HCT116 (cell line): Measurements from ENCODE around the gene BSPRY. TPM values are rescaled to one million over a fixed set of nuclear protein-coding genes. Genes with fewer than 3 reads are reported as not detected.

ENCODE experiments used
- ATAC-seq: fragments of 200-7000 bp; cut with Tn5 transposase; 2 replicates; pipeline ENCODE4 v1.9.1; 2020; ENCODE audit warnings: mild to moderate bottlenecking, moderate library complexity
- BruUV-seq: library from RNA; stranded (reverse); fragments of 400-500 nt; replicated peaks from 2 replicates; lab custom pipeline; 2021; lab: Mats Ljungman, UMichigan
- CTCF ChIA-PET: fragments of 300-600 bp; sonication (Branson Sonifier 250); formaldehyde crosslinking; loops from one replicate; lab custom pipeline; 2021; ENCODE audit warnings: antibody characterized with exemption; lab: Charles Lee
- POLR2A ChIA-PET: fragments of 300-600, 350-600 bp; sonication (Branson Sonifier 250); formaldehyde crosslinking; loops from one replicate; lab custom pipeline; 2021; ENCODE audit warnings: antibody characterized with exemption; lab: Charles Lee
- RAD21 ChIA-PET, 2 experiments: fragments of 300-600 bp; sonication (Branson Sonifier 250); formaldehyde crosslinking; loops; one replicate each; lab custom pipeline; 2023; ENCODE audit warnings: low total read pairs in 2 of 2; ENCODE audit not compliant: uncharacterized antibody in 2 of 2, unreplicated experiment in 2 of 2, low non-redundant PET in 1 of 2; lab: Charles Lee
- DNase-seq: peaks from one replicate; pipeline ENCODE4 v3.0.0-alpha.2; 2010; ENCODE audit warnings: low read depth, low spot score
- H2AFZ ChIP-seq: fragments of 200-600 bp; shearing (Covaris generic), sonication (generic); 2 replicates; pipeline ENCODE4 v1.6.1; 2017; ENCODE audit warnings: low read depth, mixed run types, mixed read lengths, antibody characterized with exemption, low read length; ENCODE audit not compliant: poor library complexity, severe bottlenecking
- H3K27ac ChIP-seq: 2 replicates; pipeline ENCODE4 v1.5.1; 2012; ENCODE audit warnings: low read depth, low read length
- H3K27me3 ChIP-seq: fragments of 200-600 bp; sonication (generic); 2 replicates; pipeline ENCODE4 v1.6.1; 2016; ENCODE audit warnings: mixed run types, low read length, mixed read lengths; ENCODE audit not compliant: insufficient read depth
- H3K36me3 ChIP-seq, 2 experiments: fragments of 200-500 bp in 1 of 2; fragments of 200-600 bp in 1 of 2; sonication (Bioruptor generic) in 1 of 2; sonication (generic) in 1 of 2; 2 replicates each; pipeline versions ENCODE4 v1.5.1 to v1.6.1; 2014 to 2016; ENCODE audit warnings: low read length in 2 of 2, inconsistent platforms in 1 of 2, mixed read lengths in 1 of 2, mixed run types in 1 of 2; ENCODE audit not compliant: insufficient read depth in 2 of 2, control insufficient read depth in 1 of 2
- H3K4me1 ChIP-seq, 2 experiments: fragments of 200-600 bp in 1 of 2; sonication (generic) in 1 of 2; 2 replicates each; pipeline versions ENCODE4 v1.5.1 to v1.6.1; 2012 to 2017; ENCODE audit warnings: low read length in 2 of 2, inconsistent platforms in 1 of 2, mild to moderate bottlenecking in 1 of 2, mixed read lengths in 1 of 2, mixed run types in 1 of 2, moderate library complexity in 1 of 2; ENCODE audit not compliant: insufficient read depth in 2 of 2, control insufficient read depth in 1 of 2
- H3K4me2 ChIP-seq: fragments of 200-600 bp; sonication (generic); 2 replicates; pipeline ENCODE4 v1.6.1; 2017; ENCODE audit warnings: mixed run types, low read length, mixed read lengths
- H3K4me3 ChIP-seq, 2 experiments: fragments of 200-600 bp in 1 of 2; sonication (generic) in 1 of 2; replicated peaks in 1 of 2; 2 replicates each; pipeline ENCODE4 v1.5.1; 2011 to 2016; ENCODE audit warnings: low read length in 2 of 2, control low read depth in 1 of 2, low read depth in 1 of 2, mild to moderate bottlenecking in 1 of 2, mixed read lengths in 1 of 2, mixed run types in 1 of 2
- H3K79me2 ChIP-seq: fragments of 200-600 bp; sonication (generic); 2 replicates; pipeline ENCODE4 v1.6.1; 2017; ENCODE audit warnings: mild to moderate bottlenecking, mixed run types, low read length, moderate library complexity, mixed read lengths; ENCODE audit not compliant: insufficient read depth
- H3K9ac ChIP-seq: fragments of 200-600 bp; sonication (generic); 2 replicates; pipeline ENCODE4 v1.6.1; 2016; ENCODE audit warnings: low read length, mixed read lengths
- H3K9me2 ChIP-seq: fragments of 200-600 bp; sonication (generic), shearing (Covaris generic); 2 replicates; pipeline ENCODE4 v1.6.1; 2017; ENCODE audit warnings: mixed run types, mild to moderate bottlenecking, moderate library complexity; ENCODE audit not compliant: insufficient read depth
- H3K9me3 ChIP-seq, 2 experiments: fragments of 200-500 bp in 1 of 2; fragments of 200-600 bp in 1 of 2; sonication (Bioruptor generic) in 1 of 2; sonication (generic) in 1 of 2; 2 replicates each; pipeline ENCODE4 v1.6.1; 2014 to 2017; ENCODE audit warnings: low read length in 2 of 2, mixed read lengths in 2 of 2, inconsistent platforms in 1 of 2, low read depth in 1 of 2, mild to moderate bottlenecking in 1 of 2, mixed run types in 1 of 2, moderate library complexity in 1 of 2; ENCODE audit not compliant: control insufficient read depth in 1 of 2, insufficient read depth in 1 of 2
- H4K20me1 ChIP-seq: fragments of 200-600 bp; sonication (generic), shearing (Covaris generic); 2 replicates; pipeline ENCODE4 v1.6.1; 2017; ENCODE audit warnings: mixed run types, mild to moderate bottlenecking, moderate library complexity; ENCODE audit not compliant: insufficient read depth
- CBX3 ChIP-seq: IDR thresholded peaks from 2 replicates; pipeline ENCODE4 v1.6.1; 2012; ENCODE audit warnings: low read depth
- CTCF ChIP-seq, 3 experiments: fragments of 200-600 bp in 1 of 3; sonication (generic) in 1 of 3; IDR thresholded peaks in 2 of 3; conservative IDR thresholded peaks in 1 of 3; 2 replicates each; pipeline ENCODE4 v1.5.1; 2012 to 2017; ENCODE audit warnings: low read depth in 2 of 3, low read length in 2 of 3, antibody characterized with exemption in 1 of 3, borderline replicate concordance in 1 of 3, control low read depth in 1 of 3, mild to moderate bottlenecking in 1 of 3, mixed read lengths in 1 of 3, mixed run types in 1 of 3, moderate library complexity in 1 of 3; ENCODE audit not compliant: insufficient read depth in 1 of 3
- EGR1 ChIP-seq: IDR thresholded peaks from 2 replicates; pipeline ENCODE4 v1.6.1; 2012; ENCODE audit warnings: low read depth
- FOSL1 ChIP-seq: IDR thresholded peaks from 2 replicates; pipeline ENCODE4 v1.6.1; 2012; ENCODE audit warnings: low read depth
- POLR2A ChIP-seq: IDR thresholded peaks from 2 replicates; pipeline ENCODE4 v1.7.0; 2011; ENCODE audit warnings: borderline replicate concordance; ENCODE audit not compliant: insufficient read depth, insufficient read length; ENCODE audit errors: extremely low read depth
- POLR2AphosphoS5 ChIP-seq: IDR thresholded peaks from 2 replicates; pipeline ENCODE4 v1.6.1; 2011; ENCODE audit warnings: mild to moderate bottlenecking, low read depth, low read length, moderate library complexity
- RAD21 ChIP-seq: IDR thresholded peaks from 2 replicates; pipeline ENCODE4 v1.6.1; 2012; ENCODE audit warnings: low read depth, mild to moderate bottlenecking
- SP1 ChIP-seq: IDR thresholded peaks from 2 replicates; pipeline ENCODE4 v1.6.1; 2012; ENCODE audit warnings: low read depth
- TCF7L2 ChIP-seq: IDR thresholded peaks from 2 replicates; pipeline ENCODE4 v1.7.0; 2011; ENCODE audit warnings: borderline replicate concordance, inconsistent platforms; ENCODE audit not compliant: insufficient read depth, insufficient read length; ENCODE audit errors: extremely low read depth
- YY1 ChIP-seq: IDR thresholded peaks from 2 replicates; pipeline ENCODE4 v1.6.1; 2011; ENCODE audit warnings: low read length, low read depth, moderate library complexity, mild to moderate bottlenecking; ENCODE audit not compliant: insufficient replicate concordance; ENCODE audit errors: extremely low read depth
- ZFX ChIP-seq: fragments of 450-650 bp; IDR thresholded peaks from 2 replicates; pipeline ENCODE4 v1.6.1; 2017
- ZNF274 ChIP-seq: fragments of 200-500 bp; sonication (Bioruptor generic); IDR thresholded peaks from 2 replicates; pipeline ENCODE4 v1.6.1; 2014; ENCODE audit warnings: mild to moderate bottlenecking, low read depth, low read length, inconsistent platforms
- intact Hi-C: fragments of 100-400 bp; cut with micrococcal nuclease; formaldehyde crosslinking; loops from 2 replicates; pipeline ENCODE4 v1.10.0; 2022
- total RNA-seq: library from RNA; stranded (reverse); gene quantifications from one replicate; pipeline ENCODE4 v1.2.1, GENCODE V29; 2021; ENCODE audit not compliant: unreplicated experiment

Gene BSPRY
- total RNA-seq, 1 experiment from 2014 or later, result 22.7 TPM

- DNase-seq (no peak), ATAC-seq (no peak)
- H4K20me1 ChIP-seq, result no peaks in the 10 kb centered on the region
- CTCF ChIA-PET, result interaction anchor here (0.6 kb wide), 1 partner anchor 221 kb away, joined by 3 read pairs; no protein-coding TSS in a partner anchor
- H3K4me2 ChIP-seq, result no peak overlapping the region
- H3K27me3 ChIP-seq, result no peaks in the 10 kb centered on the region
- intact Hi-C loops, result no loop called here
- POLR2A ChIA-PET, result interaction anchor here (0.8 kb wide), 1 partner anchor 12 kb away, joined by 3 read pairs; no protein-coding TSS in a partner anchor
- peaks cover 0 to under 1% of the 10 kb centered on the region in 2 experiments; a peak in 1 of 4 replicates for H3K4me1 ChIP-seq
- RAD21 ChIA-PET, result no interaction called here
- H3K9ac ChIP-seq, result no peak overlapping the region
- BruUV-seq, result no TSS peak
- no peaks in the 10 kb centered on the region for H3K9me3 ChIP-seq
- H3K4me3 ChIP-seq, result no peak overlapping the region
- no peak overlapping the region for H2AFZ ChIP-seq
- TF ChIP-seq YY1 (no peak), POLR2AphosphoS5 (no peak), CTCF (IDR thresholded peaks at IDR 0.05 in 2 of 3, conservative IDR thresholded peaks at IDR 0.05 in 1 of 3; ENCODE audit: borderline replicate concordance in 1 of 3, insufficient read depth in 1 of 3, low read depth in 2 of 3, low read length in 2 of 3) (no peak), SP1 (no peak), EGR1 (no peak), ZNF274 (no peak), RAD21 (no peak), CBX3 (no peak), TCF7L2 (no peak), FOSL1 (no peak), POLR2A (no peak), ZFX (no peak)
- H3K27ac ChIP-seq, result no peak overlapping the region
- peaks cover 0 to 3% of the 10 kb centered on the region in 2 experiments; a peak in 1 of 4 replicates for H3K36me3 ChIP-seq
- H3K79me2 ChIP-seq, result no peaks in the 10 kb centered on the region
- no peaks in the 10 kb centered on the region for H3K9me2 ChIP-seq
Observed at GRCh38 chr9:113387560-113388230, 38.4 kb downstream of the BSPRY start.
